Vagina (tissue), 2 donors: Measurements from ENCODE around the gene CCL20. TPM values are rescaled to one million over a fixed set of nuclear protein-coding genes. Genes with fewer than 3 reads are reported as not detected.

ENCODE experiments used
- DNase-seq, 2 donors: peaks; one replicate each; pipeline ENCODE4 v3.0.0-alpha.2; 2017; ENCODE audit errors: extremely low spot score in 2 of 2
- H3K27ac ChIP-seq: fragments of 200-600 bp; sonication (generic); one replicate; pipeline ENCODE4 v1.5.1; 2019
- H3K27me3 ChIP-seq: fragments of 200-600 bp; sonication (generic); one replicate; pipeline ENCODE4 v1.5.1; 2019
- H3K36me3 ChIP-seq, 2 donors: fragments of 200-600 bp; sonication (generic); one replicate each; pipeline ENCODE4 v1.5.1; 2017 to 2019
- H3K4me1 ChIP-seq: fragments of 200-600 bp; sonication (generic); one replicate; pipeline ENCODE4 v1.5.1; 2019
- H3K4me3 ChIP-seq, 2 donors: fragments of 200-600 bp; sonication (generic); 1 replicate in 1 of 2; 2 replicates in 1 of 2; pipeline ENCODE4 v1.5.1; 2016 to 2019
- H3K9me3 ChIP-seq: fragments of 200-600 bp; sonication (generic); one replicate; pipeline ENCODE4 v1.5.1; 2019
- CTCF ChIP-seq, 3 experiments: fragments of 450-650 bp in 2 of 3; fragments of 200-600 bp in 1 of 3; sonication (generic) in 1 of 3; IDR thresholded peaks; one replicate each; pipeline ENCODE4 v1.5.1; 2017 to 2019; ENCODE audit warnings: antibody characterized with exemption in 3 of 3, mild to moderate bottlenecking in 2 of 3, moderate library complexity in 2 of 3
- POLR2A ChIP-seq, 2 donors: fragments of 450-650 bp; IDR thresholded peaks; one replicate each; pipeline ENCODE4 v1.6.1; 2017; ENCODE audit warnings: antibody characterized with exemption in 2 of 2, mild to moderate bottlenecking in 2 of 2, moderate library complexity in 2 of 2
- POLR2AphosphoS5 ChIP-seq, 2 donors: sonication (generic); formaldehyde crosslinking; IDR thresholded peaks; one replicate each; pipeline ENCODE4 v1.9.0; 2017; ENCODE audit warnings: antibody characterized with exemption in 2 of 2, mild to moderate bottlenecking in 2 of 2, low read depth in 1 of 2; ENCODE audit not compliant: insufficient read depth in 1 of 2
- intact Hi-C: fragments of 100-400 bp; cut with DNase I; formaldehyde crosslinking; loops from one replicate; pipeline ENCODE4 v1.15.1; 2023
- total RNA-seq: library from RNA; depleted of rRNA; stranded (reverse); fragments of >200 nt; gene quantifications from one replicate; pipeline ENCODE4 v1.2.3, GENCODE V29; 2016

The CCL20 gene
- total RNA-seq, 1 donor from 2014 or later = not detected

- no peaks in the 10 kb centered on the region for H3K36me3 ChIP-seq
- intact Hi-C loops = no loop called here
- no peak overlapping the region for H3K27ac ChIP-seq
- H3K9me3 ChIP-seq = no peaks in the 10 kb centered on the region
- H3K4me1 ChIP-seq = no peaks in the 10 kb centered on the region
- H3K4me3 ChIP-seq = no peak overlapping the region
- DNase-seq = no peak
- no peaks in the 10 kb centered on the region for H3K27me3 ChIP-seq
- no peak for TF ChIP-seq POLR2A (IDR thresholded peaks at IDR 0.05)
- TF ChIP-seq CTCF (IDR thresholded peaks at IDR 0.05) = no peak
- TF ChIP-seq POLR2AphosphoS5 (IDR thresholded peaks at IDR 0.05; ENCODE audit: insufficient read depth in 1 of 2, low read depth in 1 of 2) = no peak
Measured at GRCh38 chr2:227855440-227855839, 41.8 kb downstream of the CCL20 start.

- no peak for DNase-seq
- Histone ChIP-seq H3K4me1 (no peaks in the 10 kb centered on the region), H3K27me3 (no peaks in the 10 kb centered on the region), H3K9me3 (no peaks in the 10 kb centered on the region), H3K36me3 (no peaks in the 10 kb centered on the region), H3K4me3 (no peak overlapping the region), H3K27ac (no peak overlapping the region)
- intact Hi-C loops = no loop called here
- TF ChIP-seq POLR2A (IDR thresholded peaks at IDR 0.05) (no peak), POLR2AphosphoS5 (IDR thresholded peaks at IDR 0.05; ENCODE audit: insufficient read depth in 1 of 2, low read depth in 1 of 2) (no peak), CTCF (IDR thresholded peaks at IDR 0.05) (no peak)
Measured at GRCh38 chr2:227856697-227857096, 43.1 kb downstream of the CCL20 start.

GRCh38 chr2:227860221-227860641, 46.6 kb downstream of the CCL20 start:
- H3K27ac ChIP-seq = no peak overlapping the region
- no peaks in the 10 kb centered on the region for H3K36me3 ChIP-seq
- no peak for DNase-seq
- no peaks in the 10 kb centered on the region for H3K4me1 ChIP-seq
- intact Hi-C loops = no loop called here
- no peaks in the 10 kb centered on the region for H3K9me3 ChIP-seq
- H3K4me3 ChIP-seq = no peak overlapping the region
- no peaks in the 10 kb centered on the region for H3K27me3 ChIP-seq
- TF ChIP-seq POLR2AphosphoS5 (IDR thresholded peaks at IDR 0.05; ENCODE audit: insufficient read depth in 1 of 2, low read depth in 1 of 2) (no peak), POLR2A (IDR thresholded peaks at IDR 0.05) (no peak), CTCF (IDR thresholded peaks at IDR 0.05) (no peak)

- DNase-seq = no peak
- intact Hi-C loops = no loop called here
- Histone ChIP-seq H3K27me3 (no peaks in the 10 kb centered on the region), H3K4me3 (no peak overlapping the region), H3K4me1 (no peaks in the 10 kb centered on the region), H3K9me3 (no peaks in the 10 kb centered on the region), H3K36me3 (no peaks in the 10 kb centered on the region), H3K27ac (no peak overlapping the region)
- no peak for TF ChIP-seq POLR2A (IDR thresholded peaks at IDR 0.05)
- TF ChIP-seq CTCF (IDR thresholded peaks at IDR 0.05) = no peak
- TF ChIP-seq POLR2AphosphoS5 (IDR thresholded peaks at IDR 0.05; ENCODE audit: insufficient read depth in 1 of 2, low read depth in 1 of 2) = no peak
Measured at GRCh38 chr2:227861011-227861410, 47.4 kb downstream of the CCL20 start.

GRCh38 chr2:227862227-227862740, 48.6 kb downstream of the CCL20 start:
- no peak for DNase-seq

More at GRCh38 chr2:227862227-227862740, 48.6 kb downstream of the CCL20 start:
- H3K4me1 ChIP-seq = no peaks in the 10 kb centered on the region
- no peak overlapping the region for H3K4me3 ChIP-seq
- no peaks in the 10 kb centered on the region for H3K36me3 ChIP-seq
- H3K9me3 ChIP-seq = no peaks in the 10 kb centered on the region
- H3K27ac ChIP-seq = no peak overlapping the region
- intact Hi-C loops = no loop called here
- no peaks in the 10 kb centered on the region for H3K27me3 ChIP-seq
- TF ChIP-seq POLR2A (IDR thresholded peaks at IDR 0.05) (no peak), CTCF (IDR thresholded peaks at IDR 0.05) (peak in 2 of 3 experiments; percentile 13 to 18)
